Panc1 (cell line): ENCODE measurements around the gene DDX31. TPM values are rescaled to one million over a fixed set of nuclear protein-coding genes. Genes with fewer than 3 reads are reported as not detected.

ENCODE experiments used
- ATAC-seq: fragments of 200-7000 bp; cut with Tn5 transposase; 2 replicates; pipeline ENCODE4 v1.9.1; 2020; ENCODE audit warnings: mild to moderate bottlenecking, moderate library complexity
- BruUV-seq: library from RNA; stranded (reverse); fragments of 400-500 nt; replicated peaks from 2 replicates; lab custom pipeline; 2021; lab: Mats Ljungman, UMichigan
- CTCF ChIA-PET: fragments of 300-600 bp; sonication (Branson Sonifier 250); formaldehyde crosslinking; loops from one replicate; lab custom pipeline; 2022; ENCODE audit warnings: antibody characterized with exemption; lab: Charles Lee
- POLR2A ChIA-PET: fragments of 300-600 bp; sonication (Branson Sonifier 250); formaldehyde crosslinking; loops from one replicate; lab custom pipeline; 2022; ENCODE audit warnings: antibody characterized with exemption; lab: Charles Lee
- DNase-seq: peaks from one replicate; pipeline ENCODE4 v3.0.0-alpha.2; 2010; ENCODE audit warnings: low read depth, low spot score
- H3K27ac ChIP-seq: 2 replicates; pipeline ENCODE4 v1.5.1; 2011; ENCODE audit warnings: mild to moderate bottlenecking, low read length, inconsistent platforms
- H3K27me3 ChIP-seq: fragments of 200-500 bp; sonication (Bioruptor generic); 2 replicates; pipeline ENCODE4 v1.6.0; 2014; ENCODE audit warnings: low read length, inconsistent platforms; ENCODE audit not compliant: control insufficient read depth, insufficient read depth
- H3K36me3 ChIP-seq: fragments of 200-500 bp; sonication (Bioruptor generic); 2 replicates; pipeline ENCODE4 v1.5.1; 2014; ENCODE audit warnings: inconsistent platforms, mild to moderate bottlenecking, low read length, moderate library complexity; ENCODE audit not compliant: control insufficient read depth, insufficient read depth
- H3K4me1 ChIP-seq: 2 replicates; pipeline ENCODE4 v1.5.1; 2011; ENCODE audit warnings: inconsistent platforms, mild to moderate bottlenecking, low read length, moderate library complexity; ENCODE audit not compliant: control insufficient read depth, insufficient read depth
- H3K4me3 ChIP-seq, 2 experiments: 2 replicates each; pipeline ENCODE4 v1.5.1; 2011 to 2012; ENCODE audit warnings: low read depth in 2 of 2, low read length in 2 of 2, mild to moderate bottlenecking in 2 of 2, inconsistent platforms in 1 of 2, moderate library complexity in 1 of 2
- H3K9me3 ChIP-seq: fragments of 200-500 bp; sonication (Bioruptor generic); 2 replicates; pipeline ENCODE4 v1.5.1; 2014; ENCODE audit warnings: low read depth, mild to moderate bottlenecking, inconsistent platforms, low read length, moderate library complexity; ENCODE audit not compliant: control insufficient read depth, insufficient read depth
- POLR2AphosphoS5 ChIP-seq: IDR thresholded peaks from 2 replicates; pipeline ENCODE4 v1.6.1; 2012; ENCODE audit warnings: mild to moderate bottlenecking, low read depth, low read length, moderate library complexity
- REST ChIP-seq, 2 experiments: IDR thresholded peaks; 2 replicates each; pipeline ENCODE4 v1.6.1; 2011 to 2012; ENCODE audit warnings: low read depth in 2 of 2, control low read depth in 1 of 2, low read length in 1 of 2, mild to moderate bottlenecking in 1 of 2, moderate library complexity in 1 of 2; ENCODE audit not compliant: insufficient read depth in 1 of 2
- SIN3A ChIP-seq: IDR thresholded peaks from 2 replicates; pipeline ENCODE4 v1.6.1; 2012; ENCODE audit warnings: low read depth, mild to moderate bottlenecking, low read length, moderate library complexity, borderline replicate concordance; ENCODE audit not compliant: insufficient read depth
- TCF7L2 ChIP-seq: IDR thresholded peaks from 2 replicates; pipeline ENCODE4 v1.6.1; 2011; ENCODE audit warnings: mild to moderate bottlenecking, low read depth, low read length, inconsistent platforms
- in situ Hi-C: cut with HindIII; loops from 2 replicates; pipeline ENCODE4 v1.10.0; 2016; ENCODE audit warnings: low sequenced_read_pairs, low pct_unique_long_range_greater_than_20kb
- intact Hi-C: fragments of 100-400 bp; cut with micrococcal nuclease; formaldehyde crosslinking; loops from one replicate; pipeline ENCODE4 v1.10.0; 2022; ENCODE audit not compliant: unreplicated experiment
- total RNA-seq: library from RNA; stranded (reverse); gene quantifications from one replicate; pipeline ENCODE4 v1.2.1, GENCODE V29; 2021; ENCODE audit not compliant: unreplicated experiment
- TF ChIP-seq, protein P1 (sequence below): fragments of 450-650 bp; IDR thresholded peaks from 2 replicates; pipeline ENCODE4 v1.5.1; 2017; ENCODE audit warnings: mild to moderate bottlenecking

Gene DDX31
- total RNA-seq, 1 experiment from 2014 or later = 17.5 TPM

DNA sequence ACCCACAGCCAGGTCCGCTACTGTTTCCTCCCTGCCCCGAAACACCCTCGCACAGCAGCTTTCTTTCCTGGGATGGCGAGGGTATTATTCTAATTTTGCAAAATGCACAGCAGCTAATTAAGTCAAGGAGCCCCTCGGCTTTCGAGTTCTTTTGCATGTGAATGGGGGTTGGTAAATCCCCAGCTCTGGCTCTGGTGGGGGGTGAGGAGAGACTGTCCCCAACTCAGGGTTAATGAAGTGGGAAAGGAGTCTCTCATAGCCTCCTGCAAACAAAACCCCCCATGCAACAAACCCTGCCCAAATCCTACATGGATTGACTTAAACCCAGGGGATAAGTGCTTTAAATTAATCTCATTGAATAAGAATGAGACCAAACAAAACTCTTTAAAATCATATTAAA lies 78.5 kb downstream of the DDX31 start:
- intact Hi-C loops (no loop called here), in situ Hi-C loops (no loop called here)
- no peak for ATAC-seq

DNA sequence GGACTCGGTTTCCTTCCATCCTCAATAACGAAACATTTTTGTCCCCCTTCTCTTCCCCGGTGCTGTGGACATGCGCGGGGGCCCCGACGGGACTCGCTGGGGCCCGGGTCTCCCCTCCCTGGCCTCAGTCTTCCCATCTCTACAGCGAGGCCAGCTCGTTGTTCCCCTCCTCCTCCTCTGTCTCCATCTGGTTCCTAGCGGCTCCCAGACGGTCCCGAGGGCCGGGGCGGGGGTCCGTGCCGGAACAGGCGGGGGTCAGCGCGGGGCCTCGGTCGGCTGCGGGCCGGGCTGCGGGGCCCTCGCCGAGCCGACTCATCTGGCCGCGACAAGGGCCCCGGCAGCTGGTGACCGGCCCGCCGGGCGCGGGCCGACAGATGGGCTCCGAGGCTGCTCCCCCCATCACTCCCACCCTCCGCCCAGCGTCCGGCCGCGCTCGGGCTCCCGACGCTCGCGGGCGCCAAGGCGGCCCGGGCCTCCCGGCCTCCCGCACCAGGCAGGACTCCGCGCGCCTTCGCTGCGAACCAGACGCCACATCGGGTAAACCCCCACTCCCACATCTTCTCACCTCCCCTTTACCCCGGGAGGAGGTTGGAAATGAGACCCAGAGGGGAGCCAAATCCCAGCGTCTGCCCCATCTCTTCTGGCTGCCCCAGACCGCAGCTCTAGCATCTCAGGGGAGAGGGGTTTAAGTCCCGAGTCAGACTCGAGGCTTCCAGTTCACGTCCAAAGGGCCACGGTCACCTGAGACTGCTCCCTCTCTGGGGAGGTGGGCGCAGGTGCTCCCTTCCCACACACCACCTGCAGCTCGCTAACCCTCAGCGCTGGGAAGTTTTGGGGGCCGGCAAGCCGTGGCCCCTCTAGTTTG lies 79.2 kb downstream of the DDX31 start:
- Histone ChIP-seq H3K27ac (no peak overlapping the region), H3K4me3 (no peak overlapping the region), H3K27me3 (no peaks in the 10 kb centered on the region; the same call in 1 of the 2 replicates), H3K4me1 (no peaks in the 10 kb centered on the region), H3K36me3 (no peaks in the 10 kb centered on the region), H3K9me3 (no peaks in the 10 kb centered on the region)
- no TSS peak for BruUV-seq
- intact Hi-C loops (no loop called here), in situ Hi-C loops (no loop called here)
- DNase-seq (no peak), ATAC-seq (no peak)
- ChIA-PET POLR2A (no interaction called here), CTCF (no interaction called here)
- TF ChIP-seq, protein P1, sequence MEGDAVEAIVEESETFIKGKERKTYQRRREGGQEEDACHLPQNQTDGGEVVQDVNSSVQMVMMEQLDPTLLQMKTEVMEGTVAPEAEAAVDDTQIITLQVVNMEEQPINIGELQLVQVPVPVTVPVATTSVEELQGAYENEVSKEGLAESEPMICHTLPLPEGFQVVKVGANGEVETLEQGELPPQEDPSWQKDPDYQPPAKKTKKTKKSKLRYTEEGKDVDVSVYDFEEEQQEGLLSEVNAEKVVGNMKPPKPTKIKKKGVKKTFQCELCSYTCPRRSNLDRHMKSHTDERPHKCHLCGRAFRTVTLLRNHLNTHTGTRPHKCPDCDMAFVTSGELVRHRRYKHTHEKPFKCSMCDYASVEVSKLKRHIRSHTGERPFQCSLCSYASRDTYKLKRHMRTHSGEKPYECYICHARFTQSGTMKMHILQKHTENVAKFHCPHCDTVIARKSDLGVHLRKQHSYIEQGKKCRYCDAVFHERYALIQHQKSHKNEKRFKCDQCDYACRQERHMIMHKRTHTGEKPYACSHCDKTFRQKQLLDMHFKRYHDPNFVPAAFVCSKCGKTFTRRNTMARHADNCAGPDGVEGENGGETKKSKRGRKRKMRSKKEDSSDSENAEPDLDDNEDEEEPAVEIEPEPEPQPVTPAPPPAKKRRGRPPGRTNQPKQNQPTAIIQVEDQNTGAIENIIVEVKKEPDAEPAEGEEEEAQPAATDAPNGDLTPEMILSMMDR = no peak
- TF ChIP-seq POLR2AphosphoS5 (no peak), REST (IDR thresholded peaks at IDR 0.05; ENCODE audit: insufficient read depth in 1 of 2, low read depth in 2 of 2, low read length in 1 of 2) (no peak), SIN3A (no peak), TCF7L2 (no peak)

More for the DNA sequence above, 78.5 kb downstream of the DDX31 start:
- CTCF ChIA-PET = no interaction called here
- DNase-seq = no peak
- BruUV-seq = no TSS peak
- Histone ChIP-seq H3K4me1 (no peaks in the 10 kb centered on the region), H3K9me3 (no peaks in the 10 kb centered on the region), H3K4me3 (no peak overlapping the region), H3K36me3 (no peaks in the 10 kb centered on the region), H3K27ac (no peak overlapping the region), H3K27me3 (no peaks in the 10 kb centered on the region; the same call in 1 of the 2 replicates)
- POLR2A ChIA-PET = no interaction called here
- TF ChIP-seq TCF7L2 (no peak), SIN3A (no peak), POLR2AphosphoS5 (no peak), REST (IDR thresholded peaks at IDR 0.05; ENCODE audit: insufficient read depth in 1 of 2, low read depth in 2 of 2, low read length in 1 of 2) (no peak)
- TF ChIP-seq, protein P1 = no peak
